Measurements from ENCODE around the gene CABLES2. TPM values are rescaled to one million over a fixed set of nuclear protein-coding genes. Genes with fewer than 3 reads are reported as not detected.

CABLES2 gene
- total and polyA plus RNA-seq, 5 donors from 2014 or later = 0.49 to 7.0 (median 1.2) TPM

- Histone ChIP-seq H3K4me3 (ENCODE audit: low read depth, low read length) (no peak overlapping the region), H3K27me3 (ENCODE audit: control insufficient read depth, insufficient read depth, low read length) (no peaks in the 10 kb centered on the region), H3K4me1 (ENCODE audit: control insufficient read depth, insufficient read depth, low read length, poor library complexity, severe bottlenecking) (no peaks in the 10 kb centered on the region), H3K9me3 (ENCODE audit: control insufficient read depth in 2 of 2, low read length in 2 of 2) (no peaks in the 10 kb centered on the region), H3K27ac (ENCODE audit: insufficient read depth, low read length, poor library complexity, severe bottlenecking) (no peak overlapping the region), H3K36me3 (ENCODE audit: control insufficient read depth, insufficient read depth, low read length) (no peaks in the 10 kb centered on the region)
- ATAC-seq (ENCODE audit: low read depth in 2 of 2) (no peak), DNase-seq (no peak)
- Mint-ChIP-seq H3K27me3 (peaks cover 15% of the 10 kb centered on the region), H3K4me1 (no peaks in the 10 kb centered on the region), H3K36me3 (no peaks in the 10 kb centered on the region), H3K4me3 (peak overlapping the region in 1 of 4 donors; percentile 38), H3K27ac (no peak overlapping the region), H3K9me3 (no peaks in the 10 kb centered on the region)
Measured at GRCh38 chr20:62359491-62360121, 47.5 kb downstream of the CABLES2 start.

GRCh38 chr20:62359043-62359490 lies 48.0 kb downstream of the CABLES2 start:
- Histone ChIP-seq H3K4me1 (ENCODE audit: control insufficient read depth, insufficient read depth, low read length, poor library complexity, severe bottlenecking) (no peaks in the 10 kb centered on the region), H3K9me3 (ENCODE audit: control insufficient read depth in 2 of 2, low read length in 2 of 2) (no peaks in the 10 kb centered on the region), H3K27me3 (ENCODE audit: control insufficient read depth, insufficient read depth, low read length) (no peaks in the 10 kb centered on the region), H3K36me3 (ENCODE audit: control insufficient read depth, insufficient read depth, low read length) (no peaks in the 10 kb centered on the region), H3K4me3 (ENCODE audit: low read depth, low read length) (no peak overlapping the region), H3K27ac (ENCODE audit: insufficient read depth, low read length, poor library complexity, severe bottlenecking) (no peak overlapping the region)
- H3K27me3 Mint-ChIP-seq = peaks cover 9% of the 10 kb centered on the region
- no peaks in the 10 kb centered on the region for H3K9me3 Mint-ChIP-seq
- no peaks in the 10 kb centered on the region for H3K36me3 Mint-ChIP-seq
- ATAC-seq (ENCODE audit: low read depth in 2 of 2) (no peak), DNase-seq (no peak)
- H3K27ac Mint-ChIP-seq = no peak overlapping the region
- no peak overlapping the region for H3K4me3 Mint-ChIP-seq
- H3K4me1 Mint-ChIP-seq = no peaks in the 10 kb centered on the region

GRCh38 chr20:62358171-62359042 lies 48.7 kb downstream of the CABLES2 start:
- no peaks in the 10 kb centered on the region for H3K9me3 Mint-ChIP-seq
- no peak overlapping the region for H3K4me3 Mint-ChIP-seq
- DNase-seq = no peak
- no peaks in the 10 kb centered on the region for H3K27me3 ChIP-seq (ENCODE audit: control insufficient read depth, insufficient read depth, low read length)
- no peaks in the 10 kb centered on the region for H3K4me1 ChIP-seq (ENCODE audit: control insufficient read depth, insufficient read depth, low read length, poor library complexity, severe bottlenecking)
- no peak overlapping the region for H3K27ac Mint-ChIP-seq
- no peaks in the 10 kb centered on the region for H3K4me1 Mint-ChIP-seq
- ATAC-seq (ENCODE audit: low read depth in 2 of 2) = no peak
- H3K9me3 ChIP-seq (ENCODE audit: control insufficient read depth in 2 of 2, low read length in 2 of 2) = no peaks in the 10 kb centered on the region
- no peaks in the 10 kb centered on the region for H3K36me3 Mint-ChIP-seq
- H3K36me3 ChIP-seq (ENCODE audit: control insufficient read depth, insufficient read depth, low read length) = no peaks in the 10 kb centered on the region
- H3K27ac ChIP-seq (ENCODE audit: insufficient read depth, low read length, poor library complexity, severe bottlenecking) = no peak overlapping the region
- no peak overlapping the region for H3K4me3 ChIP-seq (ENCODE audit: low read depth, low read length)
- peaks cover 6% of the 10 kb centered on the region for H3K27me3 Mint-ChIP-seq

GRCh38 chr20:62357681-62358080 lies 49.4 kb downstream of the CABLES2 start:
- Histone ChIP-seq H3K9me3 (ENCODE audit: control insufficient read depth in 2 of 2, low read length in 2 of 2) (no peaks in the 10 kb centered on the region), H3K4me3 (ENCODE audit: low read depth, low read length) (no peak overlapping the region), H3K36me3 (ENCODE audit: control insufficient read depth, insufficient read depth, low read length) (no peaks in the 10 kb centered on the region), H3K4me1 (ENCODE audit: control insufficient read depth, insufficient read depth, low read length, poor library complexity, severe bottlenecking) (no peaks in the 10 kb centered on the region), H3K27ac (ENCODE audit: insufficient read depth, low read length, poor library complexity, severe bottlenecking) (no peak overlapping the region), H3K27me3 (ENCODE audit: control insufficient read depth, insufficient read depth, low read length) (no peaks in the 10 kb centered on the region)
- no peak for DNase-seq
- no peaks in the 10 kb centered on the region for H3K9me3 Mint-ChIP-seq
- no peaks in the 10 kb centered on the region for H3K4me1 Mint-ChIP-seq
- no peaks in the 10 kb centered on the region for H3K36me3 Mint-ChIP-seq
- peaks cover 4% of the 10 kb centered on the region for H3K27me3 Mint-ChIP-seq
- ATAC-seq (ENCODE audit: low read depth in 2 of 2) = no peak
- H3K27ac Mint-ChIP-seq = no peak overlapping the region
- H3K4me3 Mint-ChIP-seq = no peak overlapping the region

GRCh38 chr20:62357187-62357667 lies 49.9 kb downstream of the CABLES2 start:
- no peak overlapping the region for H3K4me3 Mint-ChIP-seq
- no peaks in the 10 kb centered on the region for H3K4me1 Mint-ChIP-seq

GRCh38 chr20:62356589-62357186 lies 50.4 kb downstream of the CABLES2 start:
- no peak for DNase-seq
- H3K4me3 ChIP-seq (ENCODE audit: low read depth, low read length) = no peak overlapping the region

More at GRCh38 chr20:62357187-62357667, 49.9 kb downstream of the CABLES2 start:
- Mint-ChIP-seq H3K27me3 (no peaks in the 10 kb centered on the region), H3K9me3 (no peaks in the 10 kb centered on the region), H3K27ac (no peak overlapping the region), H3K36me3 (no peaks in the 10 kb centered on the region)
- DNase-seq (no peak), ATAC-seq (ENCODE audit: low read depth in 2 of 2) (no peak)
- Histone ChIP-seq H3K27me3 (ENCODE audit: control insufficient read depth, insufficient read depth, low read length) (no peaks in the 10 kb centered on the region), H3K4me1 (ENCODE audit: control insufficient read depth, insufficient read depth, low read length, poor library complexity, severe bottlenecking) (no peaks in the 10 kb centered on the region), H3K36me3 (ENCODE audit: control insufficient read depth, insufficient read depth, low read length) (no peaks in the 10 kb centered on the region), H3K27ac (ENCODE audit: insufficient read depth, low read length, poor library complexity, severe bottlenecking) (no peak overlapping the region), H3K4me3 (ENCODE audit: low read depth, low read length) (no peak overlapping the region), H3K9me3 (ENCODE audit: control insufficient read depth in 2 of 2, low read length in 2 of 2) (no peaks in the 10 kb centered on the region)

GRCh38 chr20:62355878-62356588 lies 51.1 kb downstream of the CABLES2 start:
- Histone ChIP-seq H3K27me3 (ENCODE audit: control insufficient read depth, insufficient read depth, low read length) (no peaks in the 10 kb centered on the region), H3K4me1 (ENCODE audit: control insufficient read depth, insufficient read depth, low read length, poor library complexity, severe bottlenecking) (no peaks in the 10 kb centered on the region), H3K9me3 (ENCODE audit: control insufficient read depth in 2 of 2, low read length in 2 of 2) (no peaks in the 10 kb centered on the region), H3K27ac (ENCODE audit: insufficient read depth, low read length, poor library complexity, severe bottlenecking) (no peak overlapping the region), H3K4me3 (ENCODE audit: low read depth, low read length) (no peak overlapping the region), H3K36me3 (ENCODE audit: control insufficient read depth, insufficient read depth, low read length) (no peaks in the 10 kb centered on the region)
- no peak for ATAC-seq (ENCODE audit: low read depth in 2 of 2)
- Mint-ChIP-seq H3K27ac (no peak overlapping the region), H3K4me1 (no peaks in the 10 kb centered on the region), H3K9me3 (no peaks in the 10 kb centered on the region), H3K4me3 (no peak overlapping the region), H3K27me3 (no peaks in the 10 kb centered on the region), H3K36me3 (no peaks in the 10 kb centered on the region)
- DNase-seq = no peak

More at GRCh38 chr20:62356589-62357186, 50.4 kb downstream of the CABLES2 start:
- Mint-ChIP-seq H3K4me1 (no peaks in the 10 kb centered on the region), H3K27me3 (no peaks in the 10 kb centered on the region), H3K27ac (no peak overlapping the region), H3K36me3 (no peaks in the 10 kb centered on the region), H3K9me3 (no peaks in the 10 kb centered on the region), H3K4me3 (no peak overlapping the region)
- Histone ChIP-seq H3K36me3 (ENCODE audit: control insufficient read depth, insufficient read depth, low read length) (no peaks in the 10 kb centered on the region), H3K27ac (ENCODE audit: insufficient read depth, low read length, poor library complexity, severe bottlenecking) (no peak overlapping the region), H3K9me3 (ENCODE audit: control insufficient read depth in 2 of 2, low read length in 2 of 2) (no peaks in the 10 kb centered on the region), H3K4me1 (ENCODE audit: control insufficient read depth, insufficient read depth, low read length, poor library complexity, severe bottlenecking) (no peaks in the 10 kb centered on the region), H3K27me3 (ENCODE audit: control insufficient read depth, insufficient read depth, low read length) (no peaks in the 10 kb centered on the region)
- ATAC-seq (ENCODE audit: low read depth in 2 of 2) = no peak

Data from CD4-positive, CD25-positive, alpha-beta regulatory T cell (primary cell).